ENCODE results near the gene LNP1. TPM values are rescaled to one million over a fixed set of nuclear protein-coding genes. Genes with fewer than 3 reads are reported as not detected.

The LNP1 gene
- total RNA-seq, 1 donor: 3.0 TPM

- TF ChIP-seq CTCF (IDR thresholded peaks at IDR 0.05; ENCODE audit: insufficient read depth, low read length): no peak
- H3K4me3 ChIP-seq (ENCODE audit: low read depth, low read length): no peak overlapping the region
- DNase-seq (ENCODE audit: low read depth): no peak
Observed at GRCh38 chr3:100499651-100500050, 98.3 kb downstream of the LNP1 start.

GRCh38 chr3:100500320-100500880 is 99.1 kb downstream of the LNP1 start:
- no peak for TF ChIP-seq CTCF (IDR thresholded peaks at IDR 0.05; ENCODE audit: insufficient read depth, low read length)
- no peak for DNase-seq (ENCODE audit: low read depth)
- H3K4me3 ChIP-seq (ENCODE audit: low read depth, low read length): no peak overlapping the region

GRCh38 chr3:100503448-100503847 is 102.1 kb downstream of the LNP1 start:
- no peak for DNase-seq (ENCODE audit: low read depth)
- no peak overlapping the region for H3K4me3 ChIP-seq (ENCODE audit: low read depth, low read length)
- no peak for TF ChIP-seq CTCF (IDR thresholded peaks at IDR 0.05; ENCODE audit: insufficient read depth, low read length)

Other genes starting within 250 kb of the LNP1 start
- gene TBC1D23, start 140.5 kb upstream of the LNP1 start, total RNA-seq (ENCODE audit: low replicate concordance): 76.4 and 157 TPM in 2 replicates
- gene NIT2, start 66.8 kb upstream of the LNP1 start, total RNA-seq (ENCODE audit: low replicate concordance): 15.2 and 27.7 TPM in 2 replicates
- gene TOMM70, start 450 bp upstream of the LNP1 start, total RNA-seq (ENCODE audit: low replicate concordance): 62.0 and 64.5 TPM in 2 replicates
- 13.7 and 50.6 TPM in 2 replicates for gene TMEM45A, start 91.1 kb downstream of the LNP1 start, total RNA-seq (ENCODE audit: low replicate concordance)
- not detected in 2 replicates for gene ADGRG7, start 208.1 kb downstream of the LNP1 start, total RNA-seq (ENCODE audit: low replicate concordance)

Data from fibroblast of the aortic adventitia (primary cell).